Suprapubic skin (tissue), 4 donors: ENCODE results near the gene EMP3.

Experiments
- EP300 ChIP-seq: sonication (generic); formaldehyde crosslinking; IDR thresholded peaks from one replicate; pipeline ENCODE4 v1.6.1; 2017; ENCODE audit warnings: antibody characterized with exemption
- POLR2A ChIP-seq, 2 donors: fragments of 450-650 bp; IDR thresholded peaks; one replicate each; pipeline ENCODE4 v1.6.1; 2017; ENCODE audit warnings: antibody characterized with exemption in 2 of 2, mild to moderate bottlenecking in 2 of 2, moderate library complexity in 2 of 2
- POLR2AphosphoS5 ChIP-seq, 3 donors: sonication (generic); formaldehyde crosslinking; IDR thresholded peaks; one replicate each; pipeline ENCODE4 v1.6.1; 2017; ENCODE audit warnings: antibody characterized with exemption in 3 of 3
- TF ChIP-seq, protein P1 (sequence below), 2 donors: fragments of 200-600 bp in 1 of 2; fragments of 450-650 bp in 1 of 2; sonication (generic) in 1 of 2; IDR thresholded peaks; one replicate each; pipeline ENCODE4 v1.5.1; 2016 to 2019; ENCODE audit warnings: antibody characterized with exemption in 2 of 2, mild to moderate bottlenecking in 1 of 2, moderate library complexity in 1 of 2

- TF ChIP-seq, protein P1, sequence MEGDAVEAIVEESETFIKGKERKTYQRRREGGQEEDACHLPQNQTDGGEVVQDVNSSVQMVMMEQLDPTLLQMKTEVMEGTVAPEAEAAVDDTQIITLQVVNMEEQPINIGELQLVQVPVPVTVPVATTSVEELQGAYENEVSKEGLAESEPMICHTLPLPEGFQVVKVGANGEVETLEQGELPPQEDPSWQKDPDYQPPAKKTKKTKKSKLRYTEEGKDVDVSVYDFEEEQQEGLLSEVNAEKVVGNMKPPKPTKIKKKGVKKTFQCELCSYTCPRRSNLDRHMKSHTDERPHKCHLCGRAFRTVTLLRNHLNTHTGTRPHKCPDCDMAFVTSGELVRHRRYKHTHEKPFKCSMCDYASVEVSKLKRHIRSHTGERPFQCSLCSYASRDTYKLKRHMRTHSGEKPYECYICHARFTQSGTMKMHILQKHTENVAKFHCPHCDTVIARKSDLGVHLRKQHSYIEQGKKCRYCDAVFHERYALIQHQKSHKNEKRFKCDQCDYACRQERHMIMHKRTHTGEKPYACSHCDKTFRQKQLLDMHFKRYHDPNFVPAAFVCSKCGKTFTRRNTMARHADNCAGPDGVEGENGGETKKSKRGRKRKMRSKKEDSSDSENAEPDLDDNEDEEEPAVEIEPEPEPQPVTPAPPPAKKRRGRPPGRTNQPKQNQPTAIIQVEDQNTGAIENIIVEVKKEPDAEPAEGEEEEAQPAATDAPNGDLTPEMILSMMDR (IDR thresholded peaks at IDR 0.05): peak in 1 of 2 donors; percentile 8
- peak in 1 of 3 donors; percentile 54 for TF ChIP-seq POLR2AphosphoS5 (IDR thresholded peaks at IDR 0.05)
- no peak for TF ChIP-seq EP300
- peak; percentile 10 to 28 for TF ChIP-seq POLR2A (IDR thresholded peaks at IDR 0.05)
Observed at GRCh38 chr19:48330012-48330681, 4.8 kb downstream of the EMP3 start.
